ENCODE measurements around the gene PIGW.

Gene PIGW

GRCh38 chr17:36503456-36504155 is 31.2 kb upstream of the PIGW start:
- no peak for TF ChIP-seq REST (IDR thresholded peaks at IDR 0.05; ENCODE audit: insufficient read depth in 1 of 2, low read depth in 2 of 2, low read length in 2 of 2)
- TF ChIP-seq SIN3A (IDR thresholded peaks at IDR 0.05; ENCODE audit: borderline replicate concordance, insufficient read depth, low read length) = no peak

GRCh38 chr17:36504156-36504545 is 30.6 kb upstream of the PIGW start:
- no peak for TF ChIP-seq FOXP2 (optimal IDR thresholded peaks at IDR 0.05; ENCODE audit: borderline replicate concordance, extremely low read depth, extremely low read length, insufficient read depth)
- no peak for TF ChIP-seq TAF1 (IDR thresholded peaks at IDR 0.05; ENCODE audit: borderline replicate concordance, insufficient read depth, low read length)
- no peak for TF ChIP-seq POLR2AphosphoS5 (IDR thresholded peaks at IDR 0.05; ENCODE audit: low read depth, low read length)
- no peak for TF ChIP-seq SIN3A (IDR thresholded peaks at IDR 0.05; ENCODE audit: borderline replicate concordance, insufficient read depth, low read length)
- TF ChIP-seq REST (IDR thresholded peaks at IDR 0.05; ENCODE audit: insufficient read depth in 1 of 2, low read depth in 2 of 2, low read length in 2 of 2) = no peak

GRCh38 chr17:36505171-36505570 is 29.6 kb upstream of the PIGW start:
- no peak for TF ChIP-seq SIN3A (IDR thresholded peaks at IDR 0.05; ENCODE audit: borderline replicate concordance, insufficient read depth, low read length)
- no peak for TF ChIP-seq POLR2AphosphoS5 (IDR thresholded peaks at IDR 0.05; ENCODE audit: low read depth, low read length)
- TF ChIP-seq FOXP2 (optimal IDR thresholded peaks at IDR 0.05; ENCODE audit: borderline replicate concordance, extremely low read depth, extremely low read length, insufficient read depth) = no peak
- no peak for TF ChIP-seq REST (IDR thresholded peaks at IDR 0.05; ENCODE audit: insufficient read depth in 1 of 2, low read depth in 2 of 2, low read length in 2 of 2)
- TF ChIP-seq TAF1 (IDR thresholded peaks at IDR 0.05; ENCODE audit: borderline replicate concordance, insufficient read depth, low read length) = no peak

GRCh38 chr17:36506249-36506826 is 28.4 kb upstream of the PIGW start:
- TF ChIP-seq REST (IDR thresholded peaks at IDR 0.05; ENCODE audit: insufficient read depth in 1 of 2, low read depth in 2 of 2, low read length in 2 of 2) (no peak), POLR2AphosphoS5 (IDR thresholded peaks at IDR 0.05; ENCODE audit: low read depth, low read length) (no peak), SIN3A (IDR thresholded peaks at IDR 0.05; ENCODE audit: borderline replicate concordance, insufficient read depth, low read length) (no peak), FOXP2 (optimal IDR thresholded peaks at IDR 0.05; ENCODE audit: borderline replicate concordance, extremely low read depth, extremely low read length, insufficient read depth) (no peak), TAF1 (IDR thresholded peaks at IDR 0.05; ENCODE audit: borderline replicate concordance, insufficient read depth, low read length) (no peak)
